Measurements from ENCODE around the gene GJB1.

GJB1 gene

GRCh38 chrX:71195964-71196649, 26.9 kb upstream of the GJB1 start:
- peak overlapping the region; percentile 86 for H3K27ac Mint-ChIP-seq
- peaks cover 4% of the 10 kb centered on the region for H3K36me3 Mint-ChIP-seq
- peak overlapping the region; percentile 89 for H3K4me3 Mint-ChIP-seq
- no peaks in the 10 kb centered on the region for H3K27me3 Mint-ChIP-seq
- DNase-seq (ENCODE audit: low spot score in 2 of 2) (no peak), ATAC-seq (ENCODE audit: low read depth) (peak; percentile 24)
- peaks cover 21% of the 10 kb centered on the region for H3K4me1 Mint-ChIP-seq
- H3K9me3 Mint-ChIP-seq = no peaks in the 10 kb centered on the region

DNA sequence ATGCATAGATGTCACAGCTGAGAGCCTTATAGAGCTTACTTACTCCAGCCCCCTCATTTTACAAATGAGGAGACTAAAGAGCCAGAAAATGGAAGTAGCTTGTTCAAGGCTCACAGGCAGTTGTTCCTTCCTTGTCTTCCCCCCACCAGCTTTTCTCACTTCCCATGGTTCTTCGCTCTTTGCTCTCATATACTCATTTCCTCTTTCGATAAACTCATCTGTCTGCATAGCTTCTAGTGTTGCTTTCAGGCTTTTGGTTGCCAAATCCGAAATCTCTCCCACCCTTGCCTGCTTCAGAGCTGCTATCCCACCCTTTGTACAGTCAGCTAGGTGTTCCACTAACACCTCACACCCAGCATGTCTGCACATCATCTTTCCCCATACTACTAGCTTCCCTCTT, 25.0 kb upstream of the GJB1 start:
- Mint-ChIP-seq H3K27me3 (no peaks in the 10 kb centered on the region), H3K9me3 (no peaks in the 10 kb centered on the region), H3K4me3 (peak overlapping the region; percentile 78), H3K36me3 (no peaks in the 10 kb centered on the region), H3K4me1 (peaks cover 14% of the 10 kb centered on the region), H3K27ac (peak overlapping the region; percentile 40)
- peak; percentile 94 for ATAC-seq (ENCODE audit: low read depth)
- DNase-seq (ENCODE audit: low spot score in 2 of 2) = peak; percentile 13 to 23

GRCh38 chrX:71199252-71200008, 23.6 kb upstream of the GJB1 start:
- Mint-ChIP-seq H3K4me3 (peak overlapping the region; percentile 4), H3K27ac (peak overlapping the region; percentile 53), H3K4me1 (peaks cover 14% of the 10 kb centered on the region), H3K9me3 (no peaks in the 10 kb centered on the region), H3K27me3 (no peaks in the 10 kb centered on the region), H3K36me3 (no peaks in the 10 kb centered on the region)
- no peak for ATAC-seq (ENCODE audit: low read depth)
- no peak for DNase-seq (ENCODE audit: low spot score in 2 of 2)

GRCh38 chrX:71210816-71211215, 12.2 kb upstream of the GJB1 start:
- H3K27me3 Mint-ChIP-seq = peaks cover 4% of the 10 kb centered on the region
- ATAC-seq (ENCODE audit: low read depth) (no peak), DNase-seq (ENCODE audit: low spot score in 2 of 2) (no peak)
- H3K4me1 Mint-ChIP-seq = no peaks in the 10 kb centered on the region
- no peak overlapping the region for H3K4me3 Mint-ChIP-seq
- H3K27ac Mint-ChIP-seq = no peak overlapping the region
- no peaks in the 10 kb centered on the region for H3K36me3 Mint-ChIP-seq
- H3K9me3 Mint-ChIP-seq = no peaks in the 10 kb centered on the region

- Mint-ChIP-seq H3K36me3 (no peaks in the 10 kb centered on the region), H3K27ac (no peak overlapping the region), H3K4me3 (no peak overlapping the region), H3K4me1 (peaks cover 4% of the 10 kb centered on the region), H3K27me3 (peaks cover 6% of the 10 kb centered on the region), H3K9me3 (no peaks in the 10 kb centered on the region)
- DNase-seq (ENCODE audit: low spot score in 2 of 2) (no peak), ATAC-seq (ENCODE audit: low read depth) (no peak)
Observed at GRCh38 chrX:71212536-71212935, 10.5 kb upstream of the GJB1 start.

DNA sequence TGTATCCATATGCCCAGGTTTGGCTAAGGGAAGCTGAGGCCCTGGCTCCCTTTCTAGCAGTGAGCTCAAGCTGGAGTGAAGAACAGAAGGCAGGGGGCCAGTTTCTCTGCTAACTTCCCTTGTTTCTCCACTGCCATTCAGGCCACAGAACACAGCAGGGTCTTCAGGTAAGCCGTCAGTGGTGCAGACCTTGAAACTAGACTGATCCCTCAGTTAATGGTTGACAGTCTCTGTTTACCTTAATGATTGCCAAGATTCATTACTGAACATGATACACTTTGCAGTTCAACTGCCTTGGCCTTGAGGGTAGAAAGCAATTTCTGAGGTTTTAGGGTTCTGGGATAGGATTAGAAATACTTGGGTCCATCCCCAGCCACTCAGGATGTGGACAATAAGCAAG, 8.9 kb upstream of the GJB1 start:
- Mint-ChIP-seq H3K9me3 (no peaks in the 10 kb centered on the region), H3K27ac (no peak overlapping the region), H3K27me3 (peaks cover 6% of the 10 kb centered on the region), H3K36me3 (no peaks in the 10 kb centered on the region), H3K4me1 (peaks cover 4% of the 10 kb centered on the region), H3K4me3 (no peak overlapping the region)
- ATAC-seq (ENCODE audit: low read depth) (no peak), DNase-seq (ENCODE audit: low spot score in 2 of 2) (no peak)

- DNase-seq (ENCODE audit: low spot score in 2 of 2) (no peak), ATAC-seq (ENCODE audit: low read depth) (no peak)
- Mint-ChIP-seq H3K4me3 (no peak overlapping the region), H3K27ac (no peak overlapping the region), H3K27me3 (peaks cover 6% of the 10 kb centered on the region), H3K9me3 (no peaks in the 10 kb centered on the region), H3K36me3 (no peaks in the 10 kb centered on the region), H3K4me1 (peaks cover 4% of the 10 kb centered on the region)
Observed at GRCh38 chrX:71214604-71215337, 8.3 kb upstream of the GJB1 start.

- DNase-seq (ENCODE audit: low spot score in 2 of 2) (no peak), ATAC-seq (ENCODE audit: low read depth) (no peak)
- H3K27me3 Mint-ChIP-seq = peaks cover 6% of the 10 kb centered on the region
- no peaks in the 10 kb centered on the region for H3K36me3 Mint-ChIP-seq
- peaks cover 4% of the 10 kb centered on the region for H3K4me1 Mint-ChIP-seq
- H3K4me3 Mint-ChIP-seq = no peak overlapping the region
- no peaks in the 10 kb centered on the region for H3K9me3 Mint-ChIP-seq
- no peak overlapping the region for H3K27ac Mint-ChIP-seq
Observed at GRCh38 chrX:71215338-71215912, 7.6 kb upstream of the GJB1 start.

DNA sequence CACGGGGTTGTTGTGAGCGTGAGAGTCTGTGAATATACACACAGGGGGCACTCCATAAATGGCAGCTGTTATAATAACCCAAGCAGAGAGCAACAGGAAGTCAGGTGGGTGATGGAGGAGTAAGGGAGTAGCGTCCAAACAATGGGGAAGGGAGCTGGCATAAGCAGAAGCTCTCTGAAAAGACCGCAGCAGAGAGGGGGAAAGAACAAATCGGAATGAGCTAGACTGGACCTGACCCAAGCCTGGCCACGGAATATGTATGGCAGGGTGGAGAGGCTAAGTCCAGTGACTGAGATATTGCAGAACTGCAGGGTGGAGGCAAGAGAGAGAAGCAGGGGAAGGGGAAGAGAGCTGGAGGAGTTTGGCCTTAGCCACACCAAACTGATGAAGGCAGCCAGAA, 6.5 kb upstream of the GJB1 start:
- Mint-ChIP-seq H3K9me3 (no peaks in the 10 kb centered on the region), H3K4me3 (no peak overlapping the region)

GRCh38 chrX:71217298-71217697, 5.7 kb upstream of the GJB1 start:
- Mint-ChIP-seq H3K27me3 (peaks cover 5% of the 10 kb centered on the region), H3K27ac (no peak overlapping the region), H3K36me3 (no peaks in the 10 kb centered on the region), H3K4me3 (no peak overlapping the region), H3K4me1 (peaks cover 4% of the 10 kb centered on the region), H3K9me3 (no peaks in the 10 kb centered on the region)
- no peak for ATAC-seq (ENCODE audit: low read depth)
- no peak for DNase-seq (ENCODE audit: low spot score in 2 of 2)

More for the DNA sequence above, 6.5 kb upstream of the GJB1 start:
- DNase-seq (ENCODE audit: low spot score in 2 of 2) = no peak
- H3K27ac Mint-ChIP-seq = no peak overlapping the region
- ATAC-seq (ENCODE audit: low read depth) = no peak
- H3K36me3 Mint-ChIP-seq = no peaks in the 10 kb centered on the region
- H3K27me3 Mint-ChIP-seq = peaks cover 6% of the 10 kb centered on the region
- H3K4me1 Mint-ChIP-seq = peaks cover 4% of the 10 kb centered on the region

DNA sequence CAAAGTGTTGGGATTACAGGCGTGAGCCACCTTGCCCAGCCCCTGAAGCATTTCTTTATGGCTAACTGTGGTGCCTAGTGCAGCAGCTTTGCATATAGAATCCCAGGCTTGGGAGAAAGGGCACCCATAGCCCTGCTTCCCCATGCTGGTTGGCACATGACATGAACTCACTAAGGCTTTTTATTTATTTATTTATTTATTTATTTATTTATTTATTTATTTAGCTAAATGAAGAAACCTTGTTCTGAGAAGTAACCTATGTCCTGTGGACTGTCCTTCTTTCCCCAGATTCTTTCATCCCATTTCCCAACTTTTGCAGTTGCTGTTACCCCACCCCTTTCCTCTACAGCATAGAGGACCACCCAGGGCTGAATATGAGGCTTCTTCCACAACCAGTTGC, 1.9 kb upstream of the GJB1 start:
- no peaks in the 10 kb centered on the region for H3K9me3 Mint-ChIP-seq

GRCh38 chrX:71224098-71224708, 1.2 kb downstream of the GJB1 start:
- Mint-ChIP-seq H3K27ac (no peak overlapping the region), H3K27me3 (peaks cover 4% of the 10 kb centered on the region), H3K36me3 (no peaks in the 10 kb centered on the region), H3K4me3 (no peak overlapping the region), H3K4me1 (no peaks in the 10 kb centered on the region), H3K9me3 (no peaks in the 10 kb centered on the region)
- ATAC-seq (ENCODE audit: low read depth) = no peak
- no peak for DNase-seq (ENCODE audit: low spot score in 2 of 2)

More for the DNA sequence above, 1.9 kb upstream of the GJB1 start:
- ATAC-seq (ENCODE audit: low read depth) = no peak
- Mint-ChIP-seq H3K36me3 (no peaks in the 10 kb centered on the region), H3K27me3 (peaks cover 5% of the 10 kb centered on the region), H3K4me3 (no peak overlapping the region), H3K4me1 (peaks cover 4% of the 10 kb centered on the region), H3K27ac (no peak overlapping the region)
- DNase-seq (ENCODE audit: low spot score in 2 of 2) = no peak

DNA sequence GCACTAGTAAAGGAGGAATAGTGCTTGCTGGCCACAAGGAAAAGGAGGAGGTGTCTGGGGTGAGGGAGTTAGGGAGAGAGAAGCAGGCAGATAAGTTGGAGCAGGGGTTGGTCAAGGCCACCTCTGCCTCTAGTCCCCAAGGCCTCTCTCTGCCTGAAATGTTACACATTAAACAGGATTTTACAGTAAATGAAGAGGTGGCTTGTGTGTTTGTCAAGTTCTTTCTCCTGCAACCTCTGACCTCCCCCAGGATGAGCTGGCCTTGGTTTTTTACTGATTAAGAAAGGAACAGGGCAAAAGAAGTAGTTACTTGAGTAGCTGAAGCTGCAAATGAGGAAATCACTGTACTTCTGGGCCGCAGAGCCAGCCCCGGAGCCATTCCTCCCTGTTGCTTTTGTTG, 2.0 kb downstream of the GJB1 start:
- Mint-ChIP-seq H3K27me3 (peaks cover 4% of the 10 kb centered on the region), H3K27ac (no peak overlapping the region), H3K9me3 (no peaks in the 10 kb centered on the region), H3K36me3 (no peaks in the 10 kb centered on the region), H3K4me1 (no peaks in the 10 kb centered on the region), H3K4me3 (no peak overlapping the region)
- DNase-seq (ENCODE audit: low spot score in 2 of 2) = no peak
- ATAC-seq (ENCODE audit: low read depth) = no peak

DNA sequence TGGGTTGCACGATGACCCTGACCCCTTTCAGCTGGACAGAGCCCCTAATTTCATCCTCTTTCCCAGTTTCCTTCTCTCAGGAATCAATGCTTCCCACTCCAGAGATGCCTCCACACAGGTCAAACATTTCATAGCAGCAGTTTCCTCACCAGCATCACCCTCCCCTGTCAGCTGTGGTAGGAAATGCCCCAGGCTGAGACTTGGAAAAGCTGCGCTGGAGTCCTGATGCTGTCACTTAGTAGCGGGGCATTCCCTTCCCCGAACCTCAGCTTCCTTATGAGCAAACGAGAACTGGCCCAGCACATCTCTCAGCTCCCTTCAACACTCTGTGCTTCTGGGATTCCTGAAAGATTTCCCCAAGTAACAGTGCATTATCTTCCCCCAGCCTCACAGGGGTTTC, 2.7 kb downstream of the GJB1 start:
- H3K9me3 Mint-ChIP-seq = no peaks in the 10 kb centered on the region
- peaks cover 4% of the 10 kb centered on the region for H3K27me3 Mint-ChIP-seq
- H3K36me3 Mint-ChIP-seq = no peaks in the 10 kb centered on the region
- DNase-seq (ENCODE audit: low spot score in 2 of 2) = no peak
- no peak overlapping the region for H3K4me3 Mint-ChIP-seq
- H3K27ac Mint-ChIP-seq = no peak overlapping the region
- ATAC-seq (ENCODE audit: low read depth) = no peak
- H3K4me1 Mint-ChIP-seq = no peaks in the 10 kb centered on the region
